Measurements from ENCODE around the gene IL25. TPM values are rescaled to one million over a fixed set of nuclear protein-coding genes. Genes with fewer than 3 reads are reported as not detected.

Gene IL25
- total and polyA plus RNA-seq, 9 donors: not detected

DNA sequence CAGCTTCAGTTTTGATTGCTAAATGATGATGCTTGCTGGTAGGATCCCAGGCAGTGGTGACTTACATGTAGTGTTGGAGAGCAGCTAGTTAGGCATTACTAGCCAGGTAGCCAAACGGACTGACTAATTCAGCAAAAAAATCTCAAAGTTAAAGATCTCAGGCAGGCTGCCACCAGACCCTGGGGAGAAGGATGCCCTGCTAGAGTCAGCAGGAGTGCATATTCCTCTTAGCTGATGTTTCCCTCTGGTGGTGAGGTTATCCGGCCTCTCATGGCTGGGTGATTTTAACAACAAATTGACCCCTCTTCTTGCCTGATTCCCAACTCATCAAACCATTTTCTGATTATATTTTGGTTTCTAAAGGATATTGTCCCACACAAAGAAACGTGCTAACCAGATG, 10.4 kb upstream of the IL25 start:
- DNase-seq: no peak
- 66 to 76% (median 70%) methylated on average over 3 of the region's 3 CpGs for WGBS, 3 donors
- no peak overlapping the region for H3K27ac ChIP-seq
- H3K4me1 ChIP-seq (ENCODE audit: insufficient read depth): no peaks in the 10 kb centered on the region
- no peaks in the 10 kb centered on the region for H3K9me3 ChIP-seq
- H3K36me3 ChIP-seq: no peaks in the 10 kb centered on the region
- no peak overlapping the region for H3K4me3 ChIP-seq
- TF ChIP-seq EP300 (IDR thresholded peaks at IDR 0.05) (no peak), POLR2A (IDR thresholded peaks at IDR 0.05) (no peak)
- TF ChIP-seq, protein P1, sequence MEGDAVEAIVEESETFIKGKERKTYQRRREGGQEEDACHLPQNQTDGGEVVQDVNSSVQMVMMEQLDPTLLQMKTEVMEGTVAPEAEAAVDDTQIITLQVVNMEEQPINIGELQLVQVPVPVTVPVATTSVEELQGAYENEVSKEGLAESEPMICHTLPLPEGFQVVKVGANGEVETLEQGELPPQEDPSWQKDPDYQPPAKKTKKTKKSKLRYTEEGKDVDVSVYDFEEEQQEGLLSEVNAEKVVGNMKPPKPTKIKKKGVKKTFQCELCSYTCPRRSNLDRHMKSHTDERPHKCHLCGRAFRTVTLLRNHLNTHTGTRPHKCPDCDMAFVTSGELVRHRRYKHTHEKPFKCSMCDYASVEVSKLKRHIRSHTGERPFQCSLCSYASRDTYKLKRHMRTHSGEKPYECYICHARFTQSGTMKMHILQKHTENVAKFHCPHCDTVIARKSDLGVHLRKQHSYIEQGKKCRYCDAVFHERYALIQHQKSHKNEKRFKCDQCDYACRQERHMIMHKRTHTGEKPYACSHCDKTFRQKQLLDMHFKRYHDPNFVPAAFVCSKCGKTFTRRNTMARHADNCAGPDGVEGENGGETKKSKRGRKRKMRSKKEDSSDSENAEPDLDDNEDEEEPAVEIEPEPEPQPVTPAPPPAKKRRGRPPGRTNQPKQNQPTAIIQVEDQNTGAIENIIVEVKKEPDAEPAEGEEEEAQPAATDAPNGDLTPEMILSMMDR (IDR thresholded peaks at IDR 0.05): no peak
- no peaks in the 10 kb centered on the region for H3K27me3 ChIP-seq
- intact Hi-C loops (cut with DNase I): loop anchor here in 1 of 4 donors (1.0 kb wide), 1 partner anchor 42 kb away; no protein-coding TSS in a partner anchor

GRCh38 chr14:23364164-23365035, 8.2 kb upstream of the IL25 start:
- Histone ChIP-seq H3K27me3 (no peaks in the 10 kb centered on the region), H3K4me3 (peak overlapping the region; percentile 44), H3K27ac (peak overlapping the region; percentile 98 to 99), H3K9me3 (no peaks in the 10 kb centered on the region), H3K36me3 (no peaks in the 10 kb centered on the region), H3K4me1 (ENCODE audit: insufficient read depth) (no peaks in the 10 kb centered on the region)
- intact Hi-C loops (cut with DNase I): no loop called here
- WGBS, 3 donors: 8 to 14% (median 13%) methylated on average over 21 of the region's 21 CpGs
- DNase-seq: peak in 1 of 5 donors; percentile 51
- TF ChIP-seq EP300 (IDR thresholded peaks at IDR 0.05) (no peak), POLR2A (IDR thresholded peaks at IDR 0.05) (no peak)
- TF ChIP-seq, protein P1 (IDR thresholded peaks at IDR 0.05): no peak

DNA sequence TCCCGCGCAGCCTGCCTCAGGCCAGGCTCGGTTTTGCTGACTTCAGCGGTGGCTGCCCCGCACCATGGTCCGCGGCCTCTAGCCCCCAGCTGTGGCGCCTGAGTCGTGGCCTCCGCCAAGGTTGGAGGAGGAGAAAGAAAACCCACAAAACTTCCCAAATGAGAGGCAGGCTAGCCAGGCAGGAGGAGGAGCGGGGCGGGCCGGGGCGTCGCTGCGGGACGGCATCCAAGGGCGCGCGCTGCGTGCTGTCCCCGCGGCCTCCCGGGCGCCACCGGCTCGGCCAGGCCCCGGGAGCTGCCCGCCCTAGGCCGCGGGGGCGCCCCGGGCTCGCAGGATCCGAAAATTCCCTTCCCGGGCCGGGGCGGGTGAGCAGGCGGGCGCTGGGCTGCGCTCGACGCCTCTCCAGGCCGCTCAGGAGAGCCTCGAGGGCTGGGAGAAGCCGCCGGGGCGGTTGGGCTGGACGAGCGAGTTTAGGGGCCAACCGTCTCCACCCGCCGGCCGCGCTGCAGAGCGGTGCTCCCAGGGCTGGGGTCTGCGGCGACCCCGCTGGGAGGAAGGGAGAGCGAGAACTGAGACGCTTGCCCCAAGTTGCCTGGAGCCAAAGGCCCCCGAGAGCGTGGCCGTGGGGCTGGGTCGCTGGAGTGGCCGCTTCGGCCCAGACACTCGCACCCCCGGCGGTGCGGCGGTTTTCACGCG, 7.4 kb upstream of the IL25 start, which contains the start of gene EFS:
Gene EFS, minus strand, starts transcription at position 137 of the 696 bp plus-strand sequence. CDS start 147 bp downstream, outside the sequence.
- Histone ChIP-seq H3K36me3 (no peaks in the 10 kb centered on the region), H3K9me3 (no peaks in the 10 kb centered on the region), H3K27me3 (no peaks in the 10 kb centered on the region), H3K4me3 (peak within 1 kb of the TSS; percentile 44), H3K27ac (peak within 1 kb of the TSS; percentile 98 to 99), H3K4me1 (ENCODE audit: insufficient read depth) (no peaks in the 10 kb centered on the region)
- intact Hi-C loops (cut with DNase I): no loop called here
- DNase-seq: peak; percentile 58 to 77 (median 70)
- 1% methylated on average over 56 to 74 of the region's 74 CpGs for WGBS, 3 donors
- TF ChIP-seq POLR2A (IDR thresholded peaks at IDR 0.05) (peak; percentile 32), EP300 (IDR thresholded peaks at IDR 0.05) (no peak)
- TF ChIP-seq, protein P1 (IDR thresholded peaks at IDR 0.05): no peak

GRCh38 chr14:23365732-23366425, 6.7 kb upstream of the IL25 start:
- intact Hi-C loops (cut with DNase I): no loop called here
- Histone ChIP-seq H3K27me3 (no peaks in the 10 kb centered on the region), H3K4me3 (peak overlapping the region; percentile 44), H3K27ac (peak overlapping the region; percentile 98 to 99), H3K9me3 (no peaks in the 10 kb centered on the region), H3K4me1 (ENCODE audit: insufficient read depth) (no peaks in the 10 kb centered on the region), H3K36me3 (no peaks in the 10 kb centered on the region)
- DNase-seq: peak; percentile 78 to 83 (median 81)
- 0 to 2% (median 1%) methylated on average over 41 to 51 of the region's 51 CpGs for WGBS, 3 donors
- no peak for TF ChIP-seq EP300 (IDR thresholded peaks at IDR 0.05)
- TF ChIP-seq, protein P1 (IDR thresholded peaks at IDR 0.05): no peak
- peak; percentile 74 for TF ChIP-seq POLR2A (IDR thresholded peaks at IDR 0.05)

Measured in ovary (tissue), 9 donors.